ENCODE data around the gene PIP4P1. TPM values are rescaled to one million over a fixed set of nuclear protein-coding genes. Genes with fewer than 3 reads are reported as not detected.

The PIP4P1 gene
- total and polyA plus RNA-seq, 9 of the 15 experiments (the other 6 are each of a cell fraction or from before 2014, with no cell fraction given) = 5.3 to 20.9 (median 10.7) TPM

DNA sequence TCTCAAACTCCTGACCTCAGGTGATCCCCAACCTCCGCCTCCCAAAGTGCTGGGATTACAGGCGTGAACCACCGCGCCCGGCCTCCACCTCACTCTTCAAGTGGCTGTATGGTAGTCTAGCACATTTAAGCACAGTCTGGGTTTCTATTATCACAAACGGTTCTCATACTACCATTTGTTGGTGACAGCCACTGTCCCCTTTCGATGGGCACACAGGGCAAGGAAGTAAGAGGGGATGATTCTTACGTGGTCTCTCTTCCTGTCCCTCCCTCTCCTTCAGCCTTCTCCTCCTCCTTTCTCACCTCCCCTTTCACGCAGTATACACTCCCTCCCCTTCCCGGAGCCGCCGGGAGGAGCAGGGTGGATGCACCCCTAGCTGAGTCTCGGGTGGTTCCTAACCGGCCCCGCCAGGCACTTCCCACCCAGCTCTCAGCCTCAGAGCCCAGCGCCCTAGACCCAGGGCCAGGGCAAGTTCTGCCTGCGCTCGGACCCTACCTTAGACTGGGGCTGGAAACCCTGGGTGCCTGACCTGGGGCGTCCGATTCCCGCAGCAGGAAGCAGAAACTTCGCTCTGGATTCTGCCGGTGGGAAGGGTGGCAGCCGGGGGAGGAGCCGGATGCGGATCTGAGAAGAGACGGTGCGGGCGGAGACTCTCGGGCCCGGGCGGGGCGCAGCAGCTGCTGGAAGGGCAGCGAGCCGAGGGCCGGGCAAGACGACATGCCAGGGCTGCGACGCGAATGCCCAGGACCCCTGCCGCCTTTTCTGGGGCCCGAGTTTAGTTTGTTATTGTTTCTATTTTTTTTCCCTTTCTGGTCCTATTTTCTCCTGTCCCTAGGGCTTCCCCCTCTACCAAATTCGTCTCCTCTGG is 48.1 kb downstream of the PIP4P1 start, which contains the start of gene TEP1 (continued):
- TF ChIP-seq, protein P1, sequence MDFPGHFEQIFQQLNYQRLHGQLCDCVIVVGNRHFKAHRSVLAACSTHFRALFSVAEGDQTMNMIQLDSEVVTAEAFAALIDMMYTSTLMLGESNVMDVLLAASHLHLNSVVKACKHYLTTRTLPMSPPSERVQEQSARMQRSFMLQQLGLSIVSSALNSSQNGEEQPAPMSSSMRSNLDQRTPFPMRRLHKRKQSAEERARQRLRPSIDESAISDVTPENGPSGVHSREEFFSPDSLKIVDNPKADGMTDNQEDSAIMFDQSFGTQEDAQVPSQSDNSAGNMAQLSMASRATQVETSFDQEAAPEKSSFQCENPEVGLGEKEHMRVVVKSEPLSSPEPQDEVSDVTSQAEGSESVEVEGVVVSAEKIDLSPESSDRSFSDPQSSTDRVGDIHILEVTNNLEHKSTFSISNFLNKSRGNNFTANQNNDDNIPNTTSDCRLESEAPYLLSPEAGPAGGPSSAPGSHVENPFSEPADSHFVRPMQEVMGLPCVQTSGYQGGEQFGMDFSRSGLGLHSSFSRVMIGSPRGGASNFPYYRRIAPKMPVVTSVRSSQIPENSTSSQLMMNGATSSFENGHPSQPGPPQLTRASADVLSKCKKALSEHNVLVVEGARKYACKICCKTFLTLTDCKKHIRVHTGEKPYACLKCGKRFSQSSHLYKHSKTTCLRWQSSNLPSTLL (IDR thresholded peaks at IDR 0.05) = no peak
- TF ChIP-seq NRF1 (conservative IDR thresholded peaks at IDR 0.05 in 1 of 2, IDR thresholded peaks at IDR 0.05 in 1 of 2) (peak; percentile 39 to 48; a peak in 2 of 4 replicates), SMAD4 (CRISPR knock-in tag; conservative IDR thresholded peaks at IDR 0.05) (peak; percentile 34; the same call in 1 of the 2 replicates), MAZ (CRISPR knock-in tag; conservative IDR thresholded peaks at IDR 0.05 in 1 of 2, IDR thresholded peaks at IDR 0.05 in 1 of 2) (peak; percentile 62 to 77), ETV1 (tag; conservative IDR thresholded peaks at IDR 0.05; ENCODE audit: low read depth) (0 out of 2 replicates have a peak, but pooled peaks have one; percentile 28), NEUROD1 (IDR thresholded peaks at IDR 0.05; ENCODE audit: borderline replicate concordance, low read depth, low read length, partially characterized antibody) (no peak), JUN (IDR thresholded peaks at IDR 0.05; ENCODE audit: borderline replicate concordance, low read depth, low read length) (no peak), JUN (CRISPR knock-in tag; IDR thresholded peaks at IDR 0.05; ENCODE audit: borderline replicate concordance) (no peak), SMAD1 (IDR thresholded peaks at IDR 0.05; ENCODE audit: low read depth, low read length, partially characterized antibody) (no peak), CHD1 (IDR thresholded peaks at IDR 0.05; ENCODE audit: low read length) (no peak), POLR2H (tag; IDR thresholded peaks at IDR 0.05; ENCODE audit: low read depth) (peak; percentile 72), MYBL2 (IDR thresholded peaks at IDR 0.05; ENCODE audit: low read depth) (no peak), MYBL2 (CRISPR knock-in tag; IDR thresholded peaks at IDR 0.05; ENCODE audit: borderline replicate concordance) (no peak)
- TF ChIP-seq, protein P2, sequence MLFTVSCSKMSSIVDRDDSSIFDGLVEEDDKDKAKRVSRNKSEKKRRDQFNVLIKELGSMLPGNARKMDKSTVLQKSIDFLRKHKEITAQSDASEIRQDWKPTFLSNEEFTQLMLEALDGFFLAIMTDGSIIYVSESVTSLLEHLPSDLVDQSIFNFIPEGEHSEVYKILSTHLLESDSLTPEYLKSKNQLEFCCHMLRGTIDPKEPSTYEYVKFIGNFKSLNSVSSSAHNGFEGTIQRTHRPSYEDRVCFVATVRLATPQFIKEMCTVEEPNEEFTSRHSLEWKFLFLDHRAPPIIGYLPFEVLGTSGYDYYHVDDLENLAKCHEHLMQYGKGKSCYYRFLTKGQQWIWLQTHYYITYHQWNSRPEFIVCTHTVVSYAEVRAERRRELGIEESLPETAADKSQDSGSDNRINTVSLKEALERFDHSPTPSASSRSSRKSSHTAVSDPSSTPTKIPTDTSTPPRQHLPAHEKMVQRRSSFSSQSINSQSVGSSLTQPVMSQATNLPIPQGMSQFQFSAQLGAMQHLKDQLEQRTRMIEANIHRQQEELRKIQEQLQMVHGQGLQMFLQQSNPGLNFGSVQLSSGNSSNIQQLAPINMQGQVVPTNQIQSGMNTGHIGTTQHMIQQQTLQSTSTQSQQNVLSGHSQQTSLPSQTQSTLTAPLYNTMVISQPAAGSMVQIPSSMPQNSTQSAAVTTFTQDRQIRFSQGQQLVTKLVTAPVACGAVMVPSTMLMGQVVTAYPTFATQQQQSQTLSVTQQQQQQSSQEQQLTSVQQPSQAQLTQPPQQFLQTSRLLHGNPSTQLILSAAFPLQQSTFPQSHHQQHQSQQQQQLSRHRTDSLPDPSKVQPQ (CRISPR knock-in tag; IDR thresholded peaks at IDR 0.05; ENCODE audit: borderline replicate concordance) = no peak
- TF ChIP-seq, protein P3, sequence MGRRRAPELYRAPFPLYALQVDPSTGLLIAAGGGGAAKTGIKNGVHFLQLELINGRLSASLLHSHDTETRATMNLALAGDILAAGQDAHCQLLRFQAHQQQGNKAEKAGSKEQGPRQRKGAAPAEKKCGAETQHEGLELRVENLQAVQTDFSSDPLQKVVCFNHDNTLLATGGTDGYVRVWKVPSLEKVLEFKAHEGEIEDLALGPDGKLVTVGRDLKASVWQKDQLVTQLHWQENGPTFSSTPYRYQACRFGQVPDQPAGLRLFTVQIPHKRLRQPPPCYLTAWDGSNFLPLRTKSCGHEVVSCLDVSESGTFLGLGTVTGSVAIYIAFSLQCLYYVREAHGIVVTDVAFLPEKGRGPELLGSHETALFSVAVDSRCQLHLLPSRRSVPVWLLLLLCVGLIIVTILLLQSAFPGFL (CRISPR knock-in tag; IDR thresholded peaks at IDR 0.05) = no peak
